PC-9 (cell line): ENCODE data around the gene AFG3L2.

Experiments used
- CTCF ChIP-seq: fragments of 200-600 bp; sonication (generic); conservative IDR thresholded peaks from 2 replicates; pipeline ENCODE4 v1.6.1; 2017; ENCODE audit warnings: mixed run types, antibody characterized with exemption, mild to moderate bottlenecking, moderate library complexity
- EZH2 ChIP-seq: fragments of 200-600 bp; sonication (generic); IDR thresholded peaks from 2 replicates; pipeline ENCODE4 v1.8.0; 2017; ENCODE audit warnings: antibody characterized with exemption, low read depth

- TF ChIP-seq EZH2 (no peak), CTCF (no peak)
Measured at GRCh38 chr18:12371590-12371989, 5.4 kb downstream of the AFG3L2 start.
